HG02610 (cell line): ENCODE measurements around the gene CPLX1.

Experiments
- ATAC-seq: cut with Tn5 transposase; IDR thresholded peaks from one replicate; pipeline ENCODE4 v1.9.1; 2021; ENCODE audit warnings: mild to moderate bottlenecking, moderate library complexity; ENCODE audit not compliant: unreplicated experiment

Gene CPLX1

GRCh38 chr4:856225-856901 lies 30.4 kb upstream of the CPLX1 start:
- no peak for ATAC-seq

- ATAC-seq = no peak
Observed at GRCh38 chr4:855880-856224, 29.9 kb upstream of the CPLX1 start.

- no peak for ATAC-seq
Observed at GRCh38 chr4:854356-854755, 28.4 kb upstream of the CPLX1 start.

- ATAC-seq = no peak
Observed at GRCh38 chr4:853416-853781, 27.5 kb upstream of the CPLX1 start.

GRCh38 chr4:851701-852430 lies 25.9 kb upstream of the CPLX1 start:
- ATAC-seq = no peak

- ATAC-seq = no peak
Observed at GRCh38 chr4:850323-850945, 24.5 kb upstream of the CPLX1 start.

GRCh38 chr4:849478-850175 lies 23.7 kb upstream of the CPLX1 start:
- ATAC-seq = no peak

GRCh38 chr4:848803-849477 lies 23.0 kb upstream of the CPLX1 start:
- ATAC-seq = no peak

- no peak for ATAC-seq
Observed at GRCh38 chr4:848307-848691, 22.4 kb upstream of the CPLX1 start.

GRCh38 chr4:845836-846251 lies 19.9 kb upstream of the CPLX1 start:
- no peak for ATAC-seq

- ATAC-seq = no peak
Observed at GRCh38 chr4:845233-845835, 19.4 kb upstream of the CPLX1 start.

GRCh38 chr4:844752-845232 lies 18.9 kb upstream of the CPLX1 start:
- ATAC-seq = no peak

- ATAC-seq = no peak
Observed at GRCh38 chr4:839675-840443, 13.9 kb upstream of the CPLX1 start.

- ATAC-seq = no peak
Observed at GRCh38 chr4:837772-838171, 11.8 kb upstream of the CPLX1 start.

GRCh38 chr4:836750-837301 lies 10.9 kb upstream of the CPLX1 start:
- no peak for ATAC-seq

GRCh38 chr4:836003-836511 lies 10.1 kb upstream of the CPLX1 start:
- ATAC-seq = no peak

- ATAC-seq = no peak
Observed at GRCh38 chr4:835148-836002, 9.4 kb upstream of the CPLX1 start.

GRCh38 chr4:834368-835147 lies 8.6 kb upstream of the CPLX1 start:
- no peak for ATAC-seq
